Measurements from ENCODE around the gene CUL3. TPM values are rescaled to one million over a fixed set of nuclear protein-coding genes. Genes with fewer than 3 reads are reported as not detected.
"Not testable (repeated sequence)": the region's sequence is repeated elsewhere in the genome, so short reads cannot be mapped to it uniquely, and the experiment has no call there.

The CUL3 gene
- total and polyA plus RNA-seq, 4 donors = 33.6 to 72.4 (median 59.2) TPM

DNA sequence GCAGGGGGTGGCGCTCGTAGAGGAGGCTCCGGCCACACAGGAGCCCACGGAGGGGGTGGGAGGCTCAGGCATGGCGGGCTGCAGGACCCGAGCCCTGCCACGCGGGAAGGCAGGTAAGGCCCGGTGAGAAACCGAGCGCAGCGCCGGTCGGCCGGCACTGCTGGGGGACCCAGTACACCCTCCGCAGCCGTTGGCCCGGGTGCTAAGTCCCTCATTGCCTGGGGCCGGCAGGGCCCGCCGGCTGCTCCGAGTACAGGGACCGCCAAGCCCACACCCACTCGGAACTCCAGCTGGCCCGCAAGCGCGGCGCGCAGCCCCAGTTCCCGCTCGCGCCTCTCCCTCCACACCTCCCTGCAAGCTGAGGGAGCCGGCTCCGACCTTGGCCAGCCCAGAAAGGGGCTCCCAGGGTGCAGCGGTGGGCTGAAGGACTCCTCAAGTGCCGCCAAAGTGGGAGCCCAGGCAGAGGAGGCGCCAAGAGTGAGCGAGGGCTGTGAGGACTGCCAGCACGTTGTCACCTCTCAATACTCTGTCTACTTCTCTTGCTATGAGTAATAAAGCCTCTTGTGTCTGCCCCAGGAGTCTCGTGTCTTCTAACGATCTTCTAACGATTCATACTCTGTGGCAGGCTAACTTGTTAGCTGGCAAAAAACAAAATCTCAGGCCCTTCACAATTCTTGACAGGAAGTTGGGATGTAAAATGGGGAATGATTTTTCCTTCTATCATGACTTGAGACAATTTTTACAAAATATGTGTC lies 18.8 kb upstream of the CUL3 start:
- H3K36me3 ChIP-seq (ENCODE audit: control insufficient read depth in 1 of 2, insufficient read depth in 2 of 2, low read length in 1 of 2); H3K27me3 ChIP-seq (ENCODE audit: control insufficient read depth in 1 of 2, insufficient read depth in 2 of 2, low read length in 1 of 2); ATAC-seq (ENCODE audit: low FRiP score); H3K27ac ChIP-seq (ENCODE audit: low read depth in 1 of 2, low read length in 2 of 2); H3K4me3 ChIP-seq (ENCODE audit: low read length in 2 of 2); DNase-seq; H3K4me1 ChIP-seq (ENCODE audit: control insufficient read depth in 1 of 2, insufficient read depth in 2 of 2, low read length in 2 of 2); intact Hi-C loops (cut with DNase I); H3K9me3 ChIP-seq (ENCODE audit: control insufficient read depth, low read length): not testable (repeated sequence)
- 91 to 95% methylated on average over 34 to 42 of the region's 42 CpGs for WGBS, 2 donors

DNA sequence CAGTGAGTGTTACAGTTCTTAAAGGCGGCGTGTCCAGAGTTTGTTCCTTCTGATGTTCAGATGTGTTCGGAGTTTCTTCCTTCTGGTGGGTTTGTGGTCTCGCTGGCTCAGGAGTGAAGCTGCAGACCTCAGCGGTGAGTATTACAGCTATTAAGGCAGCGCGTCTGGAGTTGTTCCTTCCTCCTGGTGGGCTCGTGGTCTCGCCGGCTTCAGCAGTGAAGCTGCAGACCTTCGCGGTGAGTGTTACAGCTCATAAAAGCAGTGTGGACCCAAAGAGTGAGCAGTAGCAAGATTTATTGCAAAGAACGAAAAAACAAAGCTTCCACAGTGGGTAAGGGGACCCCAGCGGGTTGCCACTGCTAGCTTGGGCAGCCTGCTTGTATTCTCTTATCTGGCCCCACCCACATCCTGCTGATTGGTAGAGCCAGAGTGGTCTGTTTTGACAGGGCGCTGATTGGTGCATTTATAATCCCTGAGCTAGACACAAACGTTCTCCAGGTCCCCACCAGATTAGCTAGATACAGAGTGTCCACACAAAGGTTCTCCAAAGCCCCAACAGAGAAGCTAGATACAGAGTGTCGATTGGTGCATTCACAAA lies 17.7 kb upstream of the CUL3 start:
- H3K4me3 ChIP-seq (ENCODE audit: low read length in 2 of 2); H3K4me1 ChIP-seq (ENCODE audit: control insufficient read depth in 1 of 2, insufficient read depth in 2 of 2, low read length in 2 of 2); intact Hi-C loops (cut with DNase I); H3K27me3 ChIP-seq (ENCODE audit: control insufficient read depth in 1 of 2, insufficient read depth in 2 of 2, low read length in 1 of 2); DNase-seq; ATAC-seq (ENCODE audit: low FRiP score); H3K36me3 ChIP-seq (ENCODE audit: control insufficient read depth in 1 of 2, insufficient read depth in 2 of 2, low read length in 1 of 2); H3K27ac ChIP-seq (ENCODE audit: low read depth in 1 of 2, low read length in 2 of 2); H3K9me3 ChIP-seq (ENCODE audit: control insufficient read depth, low read length): not testable (repeated sequence)
- 84 to 85% methylated on average over 15 to 17 of the region's 17 CpGs for WGBS, 2 donors

DNA sequence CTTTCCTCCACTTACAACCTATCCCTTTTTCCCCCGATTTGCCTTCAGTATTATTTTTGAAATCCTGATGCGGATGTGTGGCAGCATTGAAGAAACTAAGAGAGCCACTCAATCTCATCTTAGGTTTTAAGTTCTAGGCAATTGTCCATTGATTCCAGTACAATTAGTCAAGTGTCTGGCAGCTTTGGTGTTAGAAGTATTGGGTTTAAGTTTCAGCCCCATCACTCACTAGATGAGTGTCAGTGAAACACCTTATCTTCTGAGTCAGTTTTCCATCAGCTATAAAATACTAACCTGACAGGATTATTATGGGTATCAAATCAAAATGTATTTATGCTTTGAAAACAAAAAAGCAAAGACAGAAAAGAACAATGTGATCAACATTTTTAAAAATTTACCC lies 16.8 kb upstream of the CUL3 start:
- Histone ChIP-seq H3K4me1 (ENCODE audit: control insufficient read depth in 1 of 2, insufficient read depth in 2 of 2, low read length in 2 of 2) (no peaks in the 10 kb centered on the region), H3K9me3 (ENCODE audit: control insufficient read depth, low read length) (no peaks in the 10 kb centered on the region), H3K27me3 (ENCODE audit: control insufficient read depth in 1 of 2, insufficient read depth in 2 of 2, low read length in 1 of 2) (no peaks in the 10 kb centered on the region), H3K4me3 (ENCODE audit: low read length in 2 of 2) (no peak overlapping the region), H3K36me3 (ENCODE audit: control insufficient read depth in 1 of 2, insufficient read depth in 2 of 2, low read length in 1 of 2) (no peaks in the 10 kb centered on the region), H3K27ac (ENCODE audit: low read depth in 1 of 2, low read length in 2 of 2) (no peak overlapping the region)
- WGBS, 2 donors = 88 to 89% methylated on average over 2 of the region's 2 CpGs
- intact Hi-C loops (cut with DNase I) = no loop called here
- DNase-seq (no peak), ATAC-seq (ENCODE audit: low FRiP score) (no peak)

DNA sequence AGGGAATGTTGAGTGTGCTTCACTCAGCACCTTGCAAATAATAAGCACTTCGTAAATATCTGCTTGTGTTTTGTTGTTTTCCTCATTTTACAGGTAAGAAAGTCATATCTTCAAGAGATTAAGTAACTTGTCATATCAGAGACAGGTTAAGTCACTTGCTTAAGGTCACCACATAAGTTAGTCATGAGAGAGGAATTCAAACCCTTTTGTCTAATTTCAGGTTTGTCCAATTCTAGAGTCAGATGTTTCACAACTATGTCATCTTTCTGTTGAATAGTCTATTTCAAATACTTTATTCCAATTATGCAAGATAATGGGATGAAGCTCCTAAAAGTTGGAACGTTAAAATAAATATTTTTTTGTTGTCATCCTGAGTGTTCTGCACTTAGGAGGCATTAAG lies 13.5 kb upstream of the CUL3 start:
- 88 to 92% methylated on average over 2 of the region's 2 CpGs for WGBS, 2 donors
- ATAC-seq (ENCODE audit: low FRiP score) = no peak
- Histone ChIP-seq H3K4me1 (ENCODE audit: control insufficient read depth in 1 of 2, insufficient read depth in 2 of 2, low read length in 2 of 2) (no peaks in the 10 kb centered on the region), H3K9me3 (ENCODE audit: control insufficient read depth, low read length) (no peaks in the 10 kb centered on the region), H3K36me3 (ENCODE audit: control insufficient read depth in 1 of 2, insufficient read depth in 2 of 2, low read length in 1 of 2) (no peaks in the 10 kb centered on the region), H3K27me3 (ENCODE audit: control insufficient read depth in 1 of 2, insufficient read depth in 2 of 2, low read length in 1 of 2) (peaks cover 0 to 2% of the 10 kb centered on the region in 2 donors), H3K4me3 (ENCODE audit: low read length in 2 of 2) (no peak overlapping the region), H3K27ac (ENCODE audit: low read depth in 1 of 2, low read length in 2 of 2) (no peak overlapping the region)
- intact Hi-C loops (cut with DNase I) = no loop called here
- no peak for DNase-seq

DNA sequence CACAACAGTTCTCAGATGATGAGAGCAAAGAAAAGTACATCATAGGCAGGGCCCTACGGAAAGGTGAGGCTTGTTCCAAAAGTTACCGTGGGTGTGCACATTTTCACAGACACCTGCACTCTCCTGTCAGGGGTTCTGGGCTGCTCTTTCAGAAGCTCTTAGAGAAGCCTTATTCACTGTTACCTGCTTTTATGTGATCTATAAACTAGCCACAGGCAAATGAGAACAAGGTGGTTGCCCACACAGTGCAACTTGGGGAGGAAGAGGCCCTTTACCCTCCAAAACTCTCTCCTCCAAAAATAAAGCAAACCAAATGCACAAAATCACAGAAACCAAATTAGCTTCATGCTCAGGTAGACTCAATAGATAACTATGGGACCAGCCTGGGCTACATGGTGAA lies 11.1 kb upstream of the CUL3 start:
- H3K4me3 ChIP-seq (ENCODE audit: low read length in 2 of 2) = no peak overlapping the region
- ATAC-seq (ENCODE audit: low FRiP score) = no peak
- intact Hi-C loops (cut with DNase I) = no loop called here
- H3K27me3 ChIP-seq (ENCODE audit: control insufficient read depth in 1 of 2, insufficient read depth in 2 of 2, low read length in 1 of 2) = peaks cover 0 to 2% of the 10 kb centered on the region in 2 donors
- H3K9me3 ChIP-seq (ENCODE audit: control insufficient read depth, low read length) = no peaks in the 10 kb centered on the region
- no peaks in the 10 kb centered on the region for H3K4me1 ChIP-seq (ENCODE audit: control insufficient read depth in 1 of 2, insufficient read depth in 2 of 2, low read length in 2 of 2)
- no peak overlapping the region for H3K27ac ChIP-seq (ENCODE audit: low read depth in 1 of 2, low read length in 2 of 2)
- WGBS, 2 donors = 95 to 96% methylated on average over 2 of the region's 2 CpGs
- no peaks in the 10 kb centered on the region for H3K36me3 ChIP-seq (ENCODE audit: control insufficient read depth in 1 of 2, insufficient read depth in 2 of 2, low read length in 1 of 2)
- no peak for DNase-seq

DNA sequence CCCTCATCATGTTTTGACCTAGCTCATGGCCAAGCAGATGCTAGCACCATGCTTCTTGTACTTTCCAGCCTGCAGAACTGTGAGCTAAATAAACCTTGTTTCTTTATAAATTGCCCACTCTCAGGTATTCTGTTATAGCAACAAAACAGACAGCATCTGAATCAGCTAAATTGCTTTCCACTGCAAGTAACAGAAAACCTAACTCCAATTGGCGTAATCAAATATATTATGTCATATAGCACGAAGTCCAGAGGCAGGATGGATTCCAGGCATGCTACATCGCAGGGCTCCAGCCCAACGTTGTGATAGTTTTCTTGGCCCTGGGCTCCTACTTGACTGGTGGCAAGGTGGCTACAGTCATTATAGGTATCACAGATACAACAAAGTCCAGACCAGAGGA lies 10.4 kb upstream of the CUL3 start:
- Histone ChIP-seq H3K4me3 (ENCODE audit: low read length in 2 of 2) (no peak overlapping the region), H3K9me3 (ENCODE audit: control insufficient read depth, low read length) (no peaks in the 10 kb centered on the region), H3K27me3 (ENCODE audit: control insufficient read depth in 1 of 2, insufficient read depth in 2 of 2, low read length in 1 of 2) (peaks cover 0 to 2% of the 10 kb centered on the region in 2 donors), H3K27ac (ENCODE audit: low read depth in 1 of 2, low read length in 2 of 2) (no peak overlapping the region), H3K4me1 (ENCODE audit: control insufficient read depth in 1 of 2, insufficient read depth in 2 of 2, low read length in 2 of 2) (no peaks in the 10 kb centered on the region), H3K36me3 (ENCODE audit: control insufficient read depth in 1 of 2, insufficient read depth in 2 of 2, low read length in 1 of 2) (no peaks in the 10 kb centered on the region)
- WGBS, 2 donors = 51 to 58% methylated on average over 4 of the region's 4 CpGs
- intact Hi-C loops (cut with DNase I) = no loop called here
- ATAC-seq (ENCODE audit: low FRiP score) = no peak
- no peak for DNase-seq

DNA sequence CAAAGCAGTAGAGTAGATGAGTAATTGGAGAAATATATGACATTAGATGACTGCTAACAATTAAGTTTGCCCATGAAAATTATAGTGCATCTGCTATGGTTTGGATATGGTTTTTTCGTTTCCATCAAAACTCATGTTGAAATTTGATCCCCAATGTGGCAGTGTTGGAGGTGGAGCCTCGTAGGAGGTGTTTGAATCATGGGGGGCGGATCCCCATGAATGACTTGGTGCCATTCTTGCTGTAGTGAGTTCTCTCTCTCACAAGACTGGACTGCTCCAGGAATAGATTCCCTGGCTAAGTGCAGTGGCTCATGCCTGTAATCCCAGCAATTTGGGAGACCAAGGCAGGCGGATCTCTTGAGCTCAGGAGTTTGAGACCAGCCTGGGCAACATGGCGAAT lies 9.7 kb upstream of the CUL3 start:
- 80 to 83% methylated on average over 5 of the region's 5 CpGs for WGBS, 2 donors
- H3K27ac ChIP-seq (ENCODE audit: low read depth in 1 of 2, low read length in 2 of 2) = no peak overlapping the region
- intact Hi-C loops (cut with DNase I) = no loop called here
- no peaks in the 10 kb centered on the region for H3K9me3 ChIP-seq (ENCODE audit: control insufficient read depth, low read length)
- H3K4me3 ChIP-seq (ENCODE audit: low read length in 2 of 2) = no peak overlapping the region
- no peak for DNase-seq
- H3K36me3 ChIP-seq (ENCODE audit: control insufficient read depth in 1 of 2, insufficient read depth in 2 of 2, low read length in 1 of 2) = no peaks in the 10 kb centered on the region
- no peaks in the 10 kb centered on the region for H3K4me1 ChIP-seq (ENCODE audit: control insufficient read depth in 1 of 2, insufficient read depth in 2 of 2, low read length in 2 of 2)
- no peak for ATAC-seq (ENCODE audit: low FRiP score)
- peaks cover 0 to 2% of the 10 kb centered on the region in 2 donors for H3K27me3 ChIP-seq (ENCODE audit: control insufficient read depth in 1 of 2, insufficient read depth in 2 of 2, low read length in 1 of 2)

DNA sequence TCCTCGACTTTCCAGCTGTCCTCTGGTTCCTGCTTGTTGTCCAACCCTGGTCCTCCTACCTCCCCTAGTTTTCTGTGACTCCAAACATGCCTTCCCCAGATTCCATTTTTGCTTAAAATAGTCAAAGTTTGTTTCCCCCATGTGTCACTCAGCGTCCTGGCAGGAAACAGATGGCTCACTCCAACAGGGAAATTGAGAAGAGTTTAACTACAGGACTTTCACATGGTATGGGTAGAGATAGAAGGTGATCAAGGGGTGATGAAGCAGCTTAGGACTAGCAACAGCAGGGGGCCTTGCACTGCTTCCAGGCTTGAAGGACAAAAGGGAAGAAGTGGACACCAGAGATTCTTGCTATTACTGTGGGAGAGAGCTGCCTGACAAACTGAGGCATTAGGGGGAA lies 6.1 kb upstream of the CUL3 start:
- no peak overlapping the region for H3K27ac ChIP-seq (ENCODE audit: low read depth in 1 of 2, low read length in 2 of 2)
- no peaks in the 10 kb centered on the region for H3K9me3 ChIP-seq (ENCODE audit: control insufficient read depth, low read length)
- H3K4me1 ChIP-seq (ENCODE audit: control insufficient read depth in 1 of 2, insufficient read depth in 2 of 2, low read length in 2 of 2) = no peaks in the 10 kb centered on the region
- H3K27me3 ChIP-seq (ENCODE audit: control insufficient read depth in 1 of 2, insufficient read depth in 2 of 2, low read length in 1 of 2) = peaks cover 0 to 2% of the 10 kb centered on the region in 2 donors
- 38 to 51% methylated on average over 2 of the region's 2 CpGs for WGBS, 2 donors
- no peak overlapping the region for H3K4me3 ChIP-seq (ENCODE audit: low read length in 2 of 2)
- intact Hi-C loops (cut with DNase I) = no loop called here
- ATAC-seq (ENCODE audit: low FRiP score) (no peak), DNase-seq (no peak)
- no peaks in the 10 kb centered on the region for H3K36me3 ChIP-seq (ENCODE audit: control insufficient read depth in 1 of 2, insufficient read depth in 2 of 2, low read length in 1 of 2)

DNA sequence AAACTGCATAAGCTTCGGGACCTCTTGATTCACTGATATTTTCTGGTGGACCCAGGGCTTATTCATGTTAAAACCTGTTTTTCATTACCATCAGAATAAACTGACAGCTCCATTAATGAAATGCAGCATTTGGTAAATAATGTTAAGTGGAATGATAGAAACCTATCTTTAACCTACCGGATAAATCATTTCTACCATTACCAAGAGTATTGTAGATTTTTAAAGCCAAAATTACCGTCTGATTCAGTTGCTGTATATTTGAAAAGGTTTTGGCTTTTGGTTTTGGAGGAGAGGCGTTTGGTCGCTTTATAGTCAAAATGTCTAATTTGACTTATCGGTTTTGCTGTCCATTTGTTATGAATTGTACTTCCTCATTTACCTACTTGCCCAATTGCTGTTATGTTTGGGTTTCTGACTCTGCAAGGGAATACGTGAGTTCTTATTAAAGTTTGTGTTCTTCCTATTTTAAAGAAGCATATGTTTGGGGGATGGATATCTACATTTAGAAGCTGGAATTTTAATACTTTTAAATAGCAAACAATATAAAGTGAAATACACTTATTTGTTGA lies 1.0 kb upstream of the CUL3 start:
- no peaks in the 10 kb centered on the region for H3K9me3 ChIP-seq (ENCODE audit: control insufficient read depth, low read length)
- intact Hi-C loops (cut with DNase I) = loop anchor here (10.0 kb wide), 2 partner anchors 61 to 101 kb away; no protein-coding TSS in a partner anchor
- peak overlapping the region; percentile 6 to 30 for H3K4me3 ChIP-seq (ENCODE audit: low read length in 2 of 2)
- H3K27ac ChIP-seq (ENCODE audit: low read depth in 1 of 2, low read length in 2 of 2) = no peak overlapping the region
- H3K36me3 ChIP-seq (ENCODE audit: control insufficient read depth in 1 of 2, insufficient read depth in 2 of 2, low read length in 1 of 2) = no peaks in the 10 kb centered on the region
- H3K27me3 ChIP-seq (ENCODE audit: control insufficient read depth in 1 of 2, insufficient read depth in 2 of 2, low read length in 1 of 2) = no peaks in the 10 kb centered on the region
- H3K4me1 ChIP-seq (ENCODE audit: control insufficient read depth in 1 of 2, insufficient read depth in 2 of 2, low read length in 2 of 2) = no peaks in the 10 kb centered on the region
- ATAC-seq (ENCODE audit: low FRiP score) = no peak
- no peak for DNase-seq
- WGBS, 2 donors = 4 to 5% methylated on average over 7 of the region's 7 CpGs
